Hematopoietic multipotent progenitor cell treated with erythropoietin and hydrocortisone succinate and interleukin-3 and kit ligand, for 15 days (in vitro differentiated cells): ENCODE measurements around the gene TMEM52.
"Not testable (repeated sequence)": the region's sequence is repeated elsewhere in the genome, so short reads cannot be mapped to it uniquely, and the experiment has no call there.

Experiments used
- DNase-seq: peaks from one replicate; pipeline ENCODE4 v3.0.0-alpha.2; 2015; ENCODE audit warnings: low spot score

TMEM52 gene

DNA sequence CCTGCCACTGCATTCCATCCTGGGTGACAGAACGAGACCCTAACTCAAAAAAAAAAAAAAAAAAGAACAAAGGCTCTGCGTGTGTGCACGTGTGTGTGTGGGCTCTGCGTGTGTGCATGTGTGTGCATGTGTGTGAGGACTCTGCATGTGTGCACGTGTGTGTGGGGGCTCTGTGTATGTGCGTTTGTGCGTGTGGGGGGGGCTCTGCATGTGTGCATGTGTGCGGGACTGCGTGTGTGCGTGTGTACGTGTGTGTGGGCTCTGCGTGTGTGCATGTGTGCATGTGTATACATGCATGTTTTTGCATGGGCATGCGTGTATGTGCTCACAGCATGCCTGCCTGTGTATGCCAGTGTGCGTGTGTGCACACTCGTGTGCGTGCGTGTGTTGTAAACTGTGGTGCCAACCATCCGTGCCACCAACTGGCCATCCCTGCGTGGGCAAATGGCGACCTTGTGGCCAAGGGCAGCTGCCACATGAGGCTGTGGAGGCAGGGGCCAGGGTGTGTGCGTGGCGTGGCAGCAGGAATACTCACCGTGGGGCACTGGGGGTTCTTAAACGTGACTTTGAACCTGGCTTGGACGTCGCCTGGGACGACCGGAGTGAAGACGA lies 26.8 kb upstream of the TMEM52 start:
- no peak for DNase-seq

DNA sequence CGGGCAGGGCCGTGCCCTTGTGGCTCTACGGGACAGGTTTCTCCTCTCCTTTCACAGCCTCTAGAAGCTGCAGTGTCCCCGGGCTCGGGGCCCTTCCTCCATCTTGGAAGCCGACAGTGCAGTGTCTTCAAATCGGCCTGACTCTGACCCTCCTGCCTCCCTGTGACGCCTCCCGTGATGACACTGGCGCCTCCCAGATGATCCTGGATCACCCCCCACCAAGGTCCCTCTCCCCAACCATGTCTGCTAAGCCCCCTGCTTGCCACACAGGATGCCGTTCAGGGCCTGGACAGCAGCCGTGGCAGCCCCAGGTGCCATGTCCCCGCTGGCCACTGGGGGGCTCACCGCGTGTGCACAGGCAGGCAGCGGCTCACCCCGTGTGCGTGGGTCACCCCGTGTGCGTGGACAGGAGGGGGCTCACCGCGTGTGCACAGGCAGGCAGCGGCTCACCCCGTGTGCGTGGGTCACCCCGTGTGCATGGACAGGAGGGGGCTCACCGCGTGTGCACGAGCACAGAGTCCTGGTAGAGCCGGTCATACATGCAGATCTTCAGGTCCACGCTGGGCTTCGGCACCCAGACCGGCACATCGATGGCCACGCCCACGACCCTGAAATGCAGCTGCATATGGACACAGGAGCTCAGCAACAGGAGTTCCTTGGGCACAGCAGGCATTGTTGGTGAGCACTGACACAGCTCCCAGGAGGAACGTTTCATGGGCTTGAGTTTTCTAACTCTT lies 24.9 kb upstream of the TMEM52 start:
- peak; percentile 8 for DNase-seq

DNA sequence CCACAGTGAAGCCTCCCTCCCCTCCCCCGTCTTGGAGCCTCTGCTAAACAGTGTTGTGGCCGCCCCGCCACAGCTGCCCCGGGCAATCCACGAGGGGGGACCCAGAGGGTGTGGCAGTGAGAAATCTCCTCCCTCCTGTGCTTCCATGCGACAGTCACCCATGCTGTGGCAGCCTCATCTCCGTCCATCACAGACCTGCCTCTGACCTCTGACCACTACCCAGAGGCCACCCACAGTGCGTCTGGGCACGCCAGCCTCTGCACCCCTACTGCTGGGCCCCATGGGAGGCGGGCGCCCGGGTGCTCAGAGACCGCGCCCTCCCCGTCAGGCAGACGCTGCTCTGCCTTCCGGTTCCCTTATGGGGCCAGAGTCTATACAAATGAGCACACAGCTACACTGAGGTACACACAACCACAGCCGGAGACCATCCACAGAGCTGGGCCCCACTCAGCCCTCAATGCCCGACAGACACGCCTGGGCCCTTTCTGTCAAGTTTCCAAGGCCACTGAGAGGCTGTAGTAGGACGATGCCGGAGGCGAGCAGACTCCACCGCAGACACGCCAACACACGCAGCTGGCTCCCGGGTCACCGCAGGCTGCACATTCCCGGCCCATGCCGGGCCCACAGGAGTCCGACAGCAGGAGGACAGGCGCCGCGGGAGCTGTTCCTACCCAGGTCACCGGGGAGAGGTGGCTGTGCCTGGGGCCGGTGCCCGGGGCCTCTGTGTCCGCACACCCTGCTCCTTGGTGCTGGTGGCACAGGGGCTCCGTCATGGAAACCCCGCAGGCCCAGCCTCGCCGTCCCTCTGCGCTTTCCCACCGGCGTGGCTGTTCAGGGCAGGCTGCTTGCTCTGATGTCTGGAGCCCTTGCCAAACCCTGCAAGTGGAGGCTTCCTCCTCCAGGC lies 23.9 kb upstream of the TMEM52 start:
- no peak for DNase-seq

DNA sequence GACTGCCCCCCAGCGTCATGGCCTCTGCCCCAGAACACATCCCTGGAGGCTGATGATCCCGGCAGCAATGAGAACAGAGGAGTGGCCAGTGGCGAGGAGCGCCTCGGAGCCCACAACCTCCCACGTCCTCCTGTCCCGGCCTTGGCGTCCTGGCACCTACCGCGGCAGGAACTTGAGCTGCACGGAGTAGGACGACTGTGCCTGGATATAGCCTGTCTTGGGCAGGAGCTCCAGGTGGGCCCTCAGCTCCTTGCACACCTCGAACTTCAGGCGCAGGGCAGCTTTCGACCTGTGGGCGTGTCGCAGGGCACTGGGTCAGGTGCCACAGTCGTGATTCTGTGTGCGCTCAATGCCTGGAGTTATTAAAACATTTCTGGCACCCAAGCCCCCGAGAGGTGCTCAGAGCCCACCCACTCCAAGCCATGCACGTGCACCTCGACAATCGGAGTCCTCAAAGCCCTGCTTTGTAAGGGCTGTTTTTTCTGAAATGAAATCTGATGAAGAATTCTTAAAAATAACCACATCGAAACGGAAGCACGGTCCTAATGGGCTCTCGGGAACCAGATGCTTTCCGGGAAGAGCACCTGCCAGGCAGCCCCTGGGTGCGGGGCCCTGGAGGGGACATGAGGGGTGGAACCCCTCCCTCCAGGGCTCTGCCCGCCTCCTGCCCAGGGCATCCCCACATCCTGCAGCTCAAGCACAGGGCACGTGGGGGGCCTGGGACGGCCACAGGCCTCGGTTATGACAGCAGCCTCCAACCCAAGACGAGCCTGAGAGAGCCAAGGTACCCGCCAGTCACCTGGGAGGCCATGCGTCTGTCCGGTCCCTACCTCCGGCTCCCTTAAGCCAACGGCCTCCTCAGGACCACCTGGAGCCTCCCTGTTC lies 23.0 kb upstream of the TMEM52 start:
- no peak for DNase-seq

DNA sequence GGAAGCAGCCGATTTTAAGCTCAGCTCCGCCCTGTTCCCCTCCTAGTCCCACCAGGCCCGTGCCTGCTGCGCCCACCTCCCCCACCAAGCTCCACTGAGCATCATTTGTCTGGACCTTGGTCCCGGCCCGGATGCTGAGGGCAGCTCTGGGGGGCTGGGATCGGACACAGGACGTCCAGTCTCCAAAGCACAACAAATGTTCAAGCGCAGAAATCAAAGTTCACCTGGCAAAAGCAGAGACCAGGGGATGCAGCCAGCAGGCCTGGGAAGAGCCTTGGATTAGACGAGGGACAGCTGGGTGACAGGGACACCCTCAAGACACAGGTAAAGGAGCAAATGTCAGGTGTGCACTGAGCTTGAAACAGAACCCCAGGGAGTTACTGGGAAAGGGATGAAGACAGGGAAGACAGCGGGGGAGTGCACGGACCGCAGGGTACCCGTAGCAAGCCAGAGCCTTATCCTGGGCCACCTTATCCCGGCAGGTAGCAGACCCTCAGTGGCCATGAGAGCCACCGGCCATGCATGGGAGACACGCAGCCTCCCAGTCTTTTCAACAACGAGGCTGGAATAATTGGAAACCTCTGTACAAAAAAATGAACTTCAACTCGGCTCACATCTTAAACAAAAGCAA lies 22.2 kb upstream of the TMEM52 start:
- no peak for DNase-seq

DNA sequence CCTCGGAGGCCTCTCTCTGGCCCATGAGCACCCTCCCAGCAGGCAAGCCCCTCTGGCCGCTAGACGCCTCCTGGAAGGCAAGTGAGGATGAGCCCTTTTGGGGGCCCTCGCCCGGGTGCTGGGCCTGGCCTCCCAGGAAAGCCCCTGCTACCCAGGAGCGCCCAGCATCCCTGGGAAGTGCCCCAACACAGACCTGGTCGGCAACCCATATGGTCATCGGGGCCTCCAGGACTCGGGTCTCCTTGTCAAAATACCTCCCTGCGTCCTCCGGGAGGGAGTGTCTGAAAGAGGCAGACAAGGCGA lies 21.0 kb upstream of the TMEM52 start:
- no peak for DNase-seq

DNA sequence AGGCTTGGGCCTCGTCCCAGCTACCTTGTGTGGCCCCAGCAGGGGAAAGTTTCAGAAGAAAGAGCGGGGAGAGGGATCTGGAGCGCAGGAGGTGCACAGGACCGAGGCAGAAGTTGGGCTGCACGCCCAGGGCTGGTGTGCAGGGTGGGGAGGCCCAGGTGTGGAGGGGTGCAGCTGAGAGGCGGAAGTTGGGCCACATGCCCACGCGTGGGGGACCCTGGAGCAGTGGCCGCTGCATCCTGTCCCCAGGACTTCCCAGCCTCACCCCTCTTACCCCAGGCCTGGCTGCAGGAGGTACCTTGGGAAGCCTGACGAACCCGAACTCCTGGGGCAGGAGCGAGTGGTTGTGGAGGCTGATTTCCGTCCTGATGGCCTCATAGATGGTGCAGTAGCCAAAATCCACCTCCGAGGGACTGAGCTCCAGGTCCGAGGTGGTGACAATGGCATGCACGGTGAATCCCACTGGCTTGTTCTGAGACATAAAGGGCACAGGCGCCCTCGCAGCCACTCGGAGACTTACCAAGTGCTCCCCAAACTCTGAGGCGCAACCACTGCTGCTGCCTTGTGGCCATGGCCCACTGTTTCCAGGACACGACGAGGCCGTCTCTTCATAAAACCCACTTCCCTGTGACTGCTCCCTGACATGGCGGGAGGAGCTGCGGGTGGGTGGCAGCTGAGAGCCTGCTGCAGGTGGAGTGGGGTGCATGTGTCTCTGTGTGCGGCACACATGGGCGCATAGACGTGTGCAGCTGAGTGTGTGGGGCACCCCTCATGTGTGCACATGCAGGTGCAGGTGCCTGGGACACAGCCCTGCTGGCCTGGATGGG lies 20.4 kb upstream of the TMEM52 start:
- DNase-seq, result no peak

DNA sequence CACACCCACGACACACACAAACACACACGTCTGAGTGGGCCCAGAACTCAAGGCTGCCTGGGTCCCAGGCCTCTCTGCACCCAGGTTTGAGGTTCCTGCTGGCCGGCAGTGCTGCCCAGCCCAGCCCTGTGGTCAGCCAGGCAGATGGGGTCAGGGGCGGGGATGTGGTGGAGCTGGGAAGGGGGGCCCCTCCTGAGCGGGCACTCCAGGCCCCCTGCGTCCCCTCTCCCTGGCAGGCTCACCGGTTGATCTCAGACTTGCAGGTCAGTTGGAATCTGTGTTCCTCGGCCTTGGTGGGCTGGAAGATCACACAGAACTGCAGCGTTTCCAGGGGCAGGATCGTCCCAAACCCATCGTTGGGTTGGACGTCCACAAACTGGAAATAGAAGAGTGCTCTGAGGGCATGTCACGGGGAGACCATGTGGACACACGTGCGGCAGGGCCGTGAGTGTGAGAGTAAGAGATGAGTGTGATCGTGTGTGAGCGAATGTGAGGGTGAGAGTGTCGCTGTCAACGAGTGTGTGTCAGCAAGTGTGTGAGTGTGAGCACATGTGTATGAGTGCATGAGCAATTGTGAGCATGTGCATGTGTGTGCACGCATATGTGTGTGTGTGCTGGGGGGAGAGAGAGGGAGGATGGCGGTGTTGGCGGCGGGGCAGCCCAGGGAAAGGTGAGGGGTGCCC lies 19.7 kb upstream of the TMEM52 start:
- no peak for DNase-seq

DNA sequence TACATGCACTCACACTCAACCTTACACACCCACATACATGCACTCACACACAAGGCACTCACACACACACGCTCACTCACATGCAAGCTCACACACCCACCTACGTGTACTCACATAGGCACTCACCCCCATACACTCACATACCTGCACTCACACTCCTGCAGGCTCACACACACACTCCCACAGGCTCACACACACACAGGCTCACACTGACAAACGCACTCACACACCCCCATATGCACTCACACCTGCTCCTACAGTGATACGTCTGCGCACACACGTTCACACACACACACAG lies 19.1 kb upstream of the TMEM52 start:
- DNase-seq, result no peak

DNA sequence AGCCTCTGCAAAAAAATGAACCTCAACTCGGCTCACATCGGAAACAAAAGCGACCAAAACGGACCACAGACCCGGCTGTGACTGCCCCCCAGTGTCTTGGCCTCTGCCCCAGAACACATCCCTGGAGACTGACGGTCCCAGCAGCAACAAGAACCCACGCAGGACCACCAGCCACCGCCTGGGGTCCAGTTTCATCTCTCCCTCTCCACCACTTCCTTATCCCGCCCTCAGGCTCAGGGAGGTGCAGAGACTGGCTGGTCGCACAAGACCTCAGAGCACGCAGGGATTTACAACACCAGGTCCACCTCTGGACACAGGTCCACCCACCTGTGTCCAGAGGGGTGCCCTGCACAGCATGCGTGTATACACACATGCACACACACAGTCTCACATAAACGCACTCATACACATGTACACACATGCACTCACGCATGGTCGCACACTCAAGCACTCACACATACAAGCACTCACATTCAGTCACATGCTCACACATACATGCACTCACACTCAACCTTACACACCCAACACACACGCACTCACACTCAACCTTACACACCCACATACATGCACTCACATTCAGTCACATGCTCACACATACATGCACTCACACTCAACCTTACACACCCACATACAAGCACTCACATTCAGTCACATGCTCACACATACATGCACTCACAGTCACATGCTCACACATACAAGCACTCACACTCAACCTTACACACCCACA lies 18.6 kb upstream of the TMEM52 start:
- DNase-seq, result no peak

DNA sequence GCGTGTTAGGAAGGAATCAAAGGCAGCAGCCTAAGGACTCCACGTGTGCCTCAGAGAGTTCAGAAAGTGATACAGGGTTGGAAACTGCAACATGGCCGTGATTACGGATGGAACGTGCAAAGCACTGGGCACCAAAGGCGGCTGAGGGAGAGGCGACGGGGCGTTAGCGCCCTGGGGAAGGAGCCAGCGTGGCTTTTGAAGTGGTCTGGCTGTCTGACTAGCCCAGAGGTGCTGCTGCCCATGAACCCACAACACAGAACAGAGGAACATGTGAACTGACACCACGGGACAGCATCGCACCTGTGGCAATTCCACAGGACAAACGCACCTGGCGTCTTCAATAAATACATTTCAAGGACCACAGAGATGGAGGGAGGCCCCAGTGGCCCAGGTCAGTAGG lies 18.0 kb upstream of the TMEM52 start:
- DNase-seq, result no peak

DNA sequence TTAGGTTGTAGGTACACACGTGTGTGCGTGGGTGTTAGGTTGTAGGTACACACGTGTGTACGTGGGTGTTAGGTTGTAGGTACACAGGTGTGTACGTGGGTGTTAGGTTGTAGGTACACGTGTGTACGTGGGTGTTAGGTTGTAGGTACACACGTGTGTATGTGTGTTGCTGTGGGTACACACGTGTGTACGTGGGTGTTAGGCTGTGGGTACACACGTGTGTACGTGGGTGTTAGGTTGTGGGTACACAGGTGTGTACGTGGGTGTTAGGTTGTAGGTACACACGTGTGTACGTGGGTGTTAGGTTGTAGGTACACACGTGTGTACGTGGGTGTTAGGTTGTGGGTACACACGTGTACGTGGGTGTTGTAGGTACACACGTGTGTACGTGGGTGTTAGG lies 15.8 kb upstream of the TMEM52 start:
- not testable (repeated sequence) for DNase-seq

DNA sequence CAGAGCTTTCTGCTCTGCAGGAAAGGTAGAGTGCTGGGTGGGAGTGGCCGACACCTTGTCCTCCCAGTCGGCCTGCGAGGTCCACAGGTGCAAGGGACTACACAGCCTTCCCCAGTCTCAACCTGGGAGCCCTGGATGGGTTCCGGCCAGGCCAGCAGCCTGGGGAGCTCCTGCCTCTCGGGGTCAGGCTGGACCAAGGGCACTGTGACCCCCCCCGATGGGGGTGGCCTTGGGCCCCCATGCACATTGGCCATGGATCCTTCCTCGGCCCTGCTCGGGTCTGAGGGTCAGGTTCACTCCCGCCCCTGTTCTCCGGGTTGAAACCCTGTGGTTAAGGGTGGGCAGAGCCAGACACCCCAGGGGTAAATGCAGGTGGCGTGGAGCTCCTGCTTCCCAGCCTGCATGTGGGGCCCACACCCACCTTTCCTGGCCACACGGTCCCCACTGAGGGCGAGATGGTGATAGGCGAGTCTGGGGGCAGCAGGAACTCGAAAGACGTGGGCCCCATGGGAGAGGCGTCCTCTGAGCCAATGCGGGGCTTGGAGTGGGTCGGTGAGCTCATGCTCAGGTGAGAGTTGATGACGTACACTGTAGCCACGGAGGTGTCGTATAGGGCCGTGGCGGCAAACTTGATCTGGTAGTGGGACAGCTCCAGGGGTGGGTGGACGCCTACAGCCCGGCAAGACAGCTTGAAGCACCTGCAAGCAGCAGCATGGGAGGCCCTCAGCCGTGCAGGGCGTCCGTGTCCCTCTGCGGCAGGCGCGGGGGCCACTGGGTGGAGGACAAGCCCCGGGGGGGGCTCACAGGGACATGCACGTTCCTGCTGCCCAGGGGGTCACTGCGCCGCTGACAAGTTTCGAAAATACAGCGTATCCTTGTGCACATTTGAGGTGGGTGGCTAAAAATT lies 10.8 kb upstream of the TMEM52 start:
- DNase-seq, result no peak

DNA sequence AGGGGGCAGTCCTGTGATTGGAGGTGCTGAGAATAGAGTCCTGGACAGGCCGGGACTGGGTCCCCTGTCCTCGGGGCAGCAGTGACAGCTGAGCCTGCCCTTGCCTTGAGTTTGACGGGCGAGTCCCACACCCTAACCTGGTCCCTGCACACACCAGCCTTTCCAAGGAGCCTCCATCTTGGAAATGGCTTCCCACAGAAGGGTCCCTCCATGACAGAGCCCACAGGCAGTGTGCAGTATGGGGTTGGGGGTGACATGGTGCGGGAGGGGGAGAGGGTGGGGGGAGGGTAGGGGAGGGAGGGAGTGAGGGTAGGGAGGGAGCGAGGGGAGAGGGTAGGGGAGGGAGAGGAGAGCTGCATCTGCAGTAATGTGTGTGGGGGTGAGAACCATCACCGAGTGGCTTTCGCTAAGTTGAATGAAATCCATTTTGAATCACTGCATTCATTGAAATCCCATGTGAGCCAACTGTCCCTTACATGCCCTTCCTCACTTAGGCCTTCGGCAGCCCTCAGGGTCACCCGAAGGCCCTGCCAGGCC lies 10.1 kb upstream of the TMEM52 start:
- DNase-seq, result no peak

DNA sequence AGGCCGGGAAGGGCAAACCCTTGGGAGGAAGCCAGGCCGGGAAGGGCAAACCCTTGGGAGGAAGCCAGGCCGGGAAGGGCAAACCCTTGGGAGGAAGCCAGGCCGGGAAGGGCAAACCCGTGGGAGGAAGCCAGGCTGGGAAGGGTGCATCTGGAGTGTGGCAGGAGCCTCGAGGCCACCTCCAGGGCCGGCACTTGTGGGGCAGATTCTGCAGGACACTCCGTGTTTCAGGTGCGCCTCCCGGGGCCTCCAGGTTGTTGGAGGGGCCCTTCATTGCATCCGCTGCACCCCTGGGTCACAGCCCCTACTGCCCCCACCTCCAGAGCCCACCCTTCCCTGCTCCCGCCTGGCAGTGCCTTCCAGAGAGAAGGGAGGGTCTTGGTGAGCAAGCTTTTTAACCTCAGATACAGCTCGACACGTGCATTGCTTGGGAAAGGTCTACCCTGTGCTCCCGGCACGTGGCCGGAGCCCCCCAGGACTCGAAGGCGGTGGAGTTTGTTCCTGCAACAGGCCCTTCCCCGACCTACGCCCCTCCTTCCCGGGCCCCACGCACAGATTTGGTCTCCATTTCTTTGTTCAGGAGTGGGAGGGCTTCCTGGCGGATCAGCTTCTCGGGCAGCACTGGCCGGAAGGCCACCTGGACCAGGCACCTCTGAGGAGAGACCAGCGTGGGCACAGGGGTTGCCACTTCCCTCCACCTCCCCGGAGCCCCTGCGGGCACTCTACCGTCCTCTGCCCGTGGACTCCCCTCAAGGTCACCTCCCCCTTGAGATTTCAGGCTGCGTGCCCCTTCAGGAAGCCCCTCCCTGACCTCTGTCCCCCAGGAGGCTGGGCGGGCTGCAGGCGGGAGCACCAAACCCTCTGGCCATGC lies 9.4 kb upstream of the TMEM52 start:
- DNase-seq, result no peak

DNA sequence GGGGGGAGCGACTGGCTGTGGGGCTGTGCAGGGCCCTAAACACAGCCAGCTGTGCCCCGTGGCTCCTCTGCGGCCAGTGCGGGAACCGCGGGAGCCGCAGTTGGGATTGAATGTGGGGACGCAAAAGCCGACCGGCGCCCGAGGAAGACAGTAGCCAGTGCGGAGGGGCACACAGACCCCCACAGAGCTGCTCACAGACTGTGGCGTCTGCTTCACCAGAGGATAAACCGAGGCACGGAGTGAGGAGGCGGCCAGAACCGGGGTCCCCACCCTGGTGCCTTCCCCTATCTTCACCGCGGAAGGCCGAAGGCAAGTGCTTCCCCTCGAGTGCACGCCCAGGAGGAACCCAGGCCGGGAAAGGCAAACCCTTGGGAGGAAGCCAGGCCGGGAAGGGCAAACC lies 8.7 kb upstream of the TMEM52 start:
- no peak for DNase-seq

DNA sequence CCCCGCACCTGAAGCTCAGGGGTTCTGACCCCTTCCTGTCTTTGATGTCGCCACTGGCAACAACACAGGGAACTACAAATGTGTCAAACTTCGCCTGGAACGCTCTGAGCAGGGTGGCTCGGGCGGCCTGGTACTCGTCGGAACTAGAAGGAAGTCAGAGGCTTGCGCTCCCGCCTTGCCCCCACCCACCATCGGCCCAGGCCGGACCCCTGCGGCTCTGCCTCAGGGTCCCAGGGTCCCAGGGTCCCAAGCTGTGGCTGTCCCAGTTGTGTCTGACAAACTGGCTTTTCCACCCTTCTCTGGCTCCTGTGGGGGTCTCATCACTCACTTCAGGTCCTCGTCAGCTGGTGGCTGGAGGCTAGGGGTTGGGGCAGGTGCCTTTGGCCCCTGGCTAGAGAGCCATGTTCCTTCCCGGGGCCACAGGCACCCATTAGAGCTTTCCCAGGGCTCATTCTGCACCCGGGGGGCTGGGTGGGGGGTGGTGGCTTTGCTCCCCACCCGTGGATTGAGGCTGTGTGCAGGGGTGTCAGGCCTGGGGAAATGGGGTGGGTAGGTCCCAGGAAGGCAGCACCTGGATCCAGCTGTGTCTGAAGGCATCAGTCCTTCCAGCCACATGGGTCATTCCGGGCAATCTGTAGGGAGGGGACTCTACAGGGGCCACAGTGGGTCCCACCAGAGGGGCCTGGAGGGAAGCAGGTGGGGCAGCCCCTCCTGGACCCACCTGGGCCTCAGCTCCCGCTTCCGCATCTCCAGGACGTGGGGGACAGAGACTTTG lies 8.0 kb upstream of the TMEM52 start:
- no peak for DNase-seq
